ENCODE measurements around the gene PRCD.
A peak's percentile ranks its signal among the peaks of the same experiment; 100 is the strongest.

GRCh38 chr17:76492989-76493501 lies 46.8 kb upstream of the PRCD start:
- TF ChIP-seq CTCF (IDR thresholded peaks at IDR 0.05) (no peak), POLR2A (IDR thresholded peaks at IDR 0.05) (peak in 1 of 2 donors; percentile 25)

Measured in adrenal gland (tissue), 5 donors.